WERI-Rb-1 (cell line): ENCODE measurements around the gene CIAO3.

Source experiments
- DNase-seq: peaks from one replicate; pipeline ENCODE4 v3.0.0-alpha.2; 2020
- H3K27ac ChIP-seq: fragments of 250-450 bp; sonication (Bioruptor Pico); 2 replicates; pipeline ENCODE4 v1.5.1; 2020; ENCODE audit warnings: mild to moderate bottlenecking, moderate library complexity
- H3K27me3 ChIP-seq: fragments of 250-450 bp; sonication (Bioruptor Pico); 2 replicates; pipeline ENCODE4 v1.5.1; 2021; ENCODE audit warnings: mild to moderate bottlenecking, low read depth, moderate library complexity; ENCODE audit not compliant: insufficient read depth, severe bottlenecking
- H3K36me3 ChIP-seq: fragments of 250-450 bp; sonication (Bioruptor Pico); 2 replicates; pipeline ENCODE4 v1.5.1; 2020; ENCODE audit warnings: mild to moderate bottlenecking, moderate library complexity
- H3K4me3 ChIP-seq: 2 replicates; pipeline ENCODE4 v1.5.1; 2011; ENCODE audit warnings: low read depth, mild to moderate bottlenecking, control low read depth, low read length
- H3K9me3 ChIP-seq: fragments of 250-450 bp; sonication (Bioruptor Pico); 2 replicates; pipeline ENCODE4 v1.5.1; 2021; ENCODE audit warnings: mild to moderate bottlenecking, moderate library complexity; ENCODE audit not compliant: severe bottlenecking
- TF ChIP-seq, protein P1 (sequence below): IDR thresholded peaks from 2 replicates; pipeline ENCODE4 v1.5.1; 2011; ENCODE audit warnings: low read depth, mild to moderate bottlenecking, control low read depth, inconsistent platforms, low read length

Gene CIAO3

DNA sequence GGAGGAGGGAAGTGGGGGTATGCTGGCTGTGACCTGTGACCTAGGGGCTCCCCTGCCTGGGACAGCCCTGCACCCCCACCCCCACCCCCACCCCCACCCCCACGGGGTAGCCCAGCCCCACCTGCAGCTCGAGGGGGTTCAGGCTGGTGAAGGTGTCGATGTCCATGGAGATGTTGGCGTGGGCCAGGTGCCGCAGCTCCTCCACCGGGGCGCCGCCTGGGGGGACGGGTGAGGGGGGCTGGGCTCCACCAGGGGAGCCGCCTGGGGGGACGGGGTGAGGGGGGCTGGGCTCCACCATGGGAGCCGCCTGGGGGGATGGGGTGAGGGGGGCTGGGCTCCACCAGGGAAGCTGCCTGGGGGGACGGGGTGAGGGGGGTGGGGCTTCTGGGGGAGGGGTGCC lies 29.6 kb upstream of the CIAO3 start:
- no peak for DNase-seq
- no peak overlapping the region for H3K27ac ChIP-seq
- H3K4me3 ChIP-seq: no peak overlapping the region
- no peaks in the 10 kb centered on the region for H3K36me3 ChIP-seq
- H3K9me3 ChIP-seq: no peaks in the 10 kb centered on the region
- TF ChIP-seq, protein P1, sequence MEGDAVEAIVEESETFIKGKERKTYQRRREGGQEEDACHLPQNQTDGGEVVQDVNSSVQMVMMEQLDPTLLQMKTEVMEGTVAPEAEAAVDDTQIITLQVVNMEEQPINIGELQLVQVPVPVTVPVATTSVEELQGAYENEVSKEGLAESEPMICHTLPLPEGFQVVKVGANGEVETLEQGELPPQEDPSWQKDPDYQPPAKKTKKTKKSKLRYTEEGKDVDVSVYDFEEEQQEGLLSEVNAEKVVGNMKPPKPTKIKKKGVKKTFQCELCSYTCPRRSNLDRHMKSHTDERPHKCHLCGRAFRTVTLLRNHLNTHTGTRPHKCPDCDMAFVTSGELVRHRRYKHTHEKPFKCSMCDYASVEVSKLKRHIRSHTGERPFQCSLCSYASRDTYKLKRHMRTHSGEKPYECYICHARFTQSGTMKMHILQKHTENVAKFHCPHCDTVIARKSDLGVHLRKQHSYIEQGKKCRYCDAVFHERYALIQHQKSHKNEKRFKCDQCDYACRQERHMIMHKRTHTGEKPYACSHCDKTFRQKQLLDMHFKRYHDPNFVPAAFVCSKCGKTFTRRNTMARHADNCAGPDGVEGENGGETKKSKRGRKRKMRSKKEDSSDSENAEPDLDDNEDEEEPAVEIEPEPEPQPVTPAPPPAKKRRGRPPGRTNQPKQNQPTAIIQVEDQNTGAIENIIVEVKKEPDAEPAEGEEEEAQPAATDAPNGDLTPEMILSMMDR: no peak
- no peaks in the 10 kb centered on the region for H3K27me3 ChIP-seq

DNA sequence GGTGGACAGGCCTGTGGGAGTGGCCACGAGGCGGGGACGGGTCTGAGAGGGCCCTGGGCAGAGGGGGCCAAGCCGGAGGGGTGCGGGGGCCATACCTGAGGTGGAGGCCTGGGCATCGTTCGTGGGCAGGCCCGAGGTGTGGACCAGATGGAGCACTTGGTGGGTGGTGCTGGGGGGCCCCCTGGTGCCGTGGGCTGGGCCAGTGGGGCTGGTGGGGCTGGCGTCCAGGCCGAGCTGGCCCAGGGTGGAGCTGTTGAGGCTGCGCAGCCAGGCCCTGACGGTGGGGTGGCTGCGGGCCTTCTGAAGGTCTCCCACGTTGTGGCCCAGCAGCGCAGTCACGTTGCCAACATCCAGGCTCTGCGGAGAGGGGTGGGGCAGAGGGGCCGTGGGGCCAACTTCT lies 29.1 kb upstream of the CIAO3 start:
- H3K4me3 ChIP-seq: no peak overlapping the region
- H3K9me3 ChIP-seq: no peaks in the 10 kb centered on the region

DNA sequence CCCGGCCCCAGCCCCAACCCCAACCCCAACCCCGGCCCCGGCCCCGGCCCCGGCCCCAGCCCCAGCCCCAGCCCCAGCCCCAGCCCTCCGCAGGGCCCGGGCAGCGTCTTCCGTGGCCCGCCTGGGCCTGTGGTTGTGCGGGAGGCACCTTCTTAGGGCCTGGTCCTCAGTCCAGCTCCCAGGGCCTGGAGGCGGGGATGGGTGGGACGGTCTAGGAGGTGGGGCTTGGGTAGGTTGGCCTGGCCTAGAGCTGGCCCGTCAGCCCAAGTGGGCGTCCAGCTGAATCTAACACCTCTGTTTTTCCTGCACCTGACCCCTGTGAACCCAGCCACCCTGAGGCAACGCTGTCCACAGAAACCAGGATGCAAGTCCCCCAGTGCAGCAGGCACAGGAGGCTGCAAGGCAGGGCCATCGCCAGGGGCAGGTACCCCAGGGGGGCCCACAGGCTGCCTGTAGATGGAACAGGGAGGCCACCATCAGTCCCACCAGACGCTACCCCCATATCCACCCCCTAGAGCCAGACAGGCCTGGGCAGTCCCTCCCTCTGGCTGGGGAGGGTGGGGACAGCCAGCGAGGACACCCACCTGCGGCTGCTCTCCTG lies 28.5 kb upstream of the CIAO3 start:
- Histone ChIP-seq H3K36me3 (no peaks in the 10 kb centered on the region), H3K27me3 (no peaks in the 10 kb centered on the region), H3K9me3 (no peaks in the 10 kb centered on the region), H3K27ac (no peak overlapping the region), H3K4me3 (no peak overlapping the region)
- TF ChIP-seq, protein P1: no peak
- DNase-seq: no peak

More for the DNA sequence above, 29.1 kb upstream of the CIAO3 start:
- Histone ChIP-seq H3K27ac (no peak overlapping the region), H3K27me3 (no peaks in the 10 kb centered on the region), H3K36me3 (no peaks in the 10 kb centered on the region)
- DNase-seq: no peak
- TF ChIP-seq, protein P1: 0 out of 2 replicates have a peak, but pooled peaks have one; percentile 6

DNA sequence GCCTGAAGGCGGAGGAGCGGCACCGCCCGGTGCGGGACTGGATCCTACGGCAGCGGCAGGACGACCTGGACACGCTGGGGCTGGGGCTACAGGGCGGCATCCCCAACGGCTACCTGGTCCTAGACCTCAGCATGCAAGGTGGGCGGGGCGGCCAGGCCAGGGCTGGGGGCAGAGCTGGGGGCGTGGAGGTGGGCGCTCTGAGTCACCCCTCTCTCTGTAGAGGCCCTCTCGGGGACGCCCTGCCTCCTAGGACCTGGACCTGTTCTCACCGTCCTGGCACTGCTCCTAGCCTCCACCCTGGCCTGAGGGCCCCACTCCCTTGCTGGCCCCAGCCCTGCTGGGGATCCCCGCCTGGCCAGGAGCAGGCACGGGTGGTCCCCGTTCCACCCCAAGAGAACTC lies 27.6 kb upstream of the CIAO3 start:
- Histone ChIP-seq H3K27ac (no peak overlapping the region), H3K36me3 (no peaks in the 10 kb centered on the region), H3K9me3 (no peaks in the 10 kb centered on the region), H3K4me3 (no peak overlapping the region), H3K27me3 (no peaks in the 10 kb centered on the region)
- DNase-seq: no peak
- TF ChIP-seq, protein P1: no peak

DNA sequence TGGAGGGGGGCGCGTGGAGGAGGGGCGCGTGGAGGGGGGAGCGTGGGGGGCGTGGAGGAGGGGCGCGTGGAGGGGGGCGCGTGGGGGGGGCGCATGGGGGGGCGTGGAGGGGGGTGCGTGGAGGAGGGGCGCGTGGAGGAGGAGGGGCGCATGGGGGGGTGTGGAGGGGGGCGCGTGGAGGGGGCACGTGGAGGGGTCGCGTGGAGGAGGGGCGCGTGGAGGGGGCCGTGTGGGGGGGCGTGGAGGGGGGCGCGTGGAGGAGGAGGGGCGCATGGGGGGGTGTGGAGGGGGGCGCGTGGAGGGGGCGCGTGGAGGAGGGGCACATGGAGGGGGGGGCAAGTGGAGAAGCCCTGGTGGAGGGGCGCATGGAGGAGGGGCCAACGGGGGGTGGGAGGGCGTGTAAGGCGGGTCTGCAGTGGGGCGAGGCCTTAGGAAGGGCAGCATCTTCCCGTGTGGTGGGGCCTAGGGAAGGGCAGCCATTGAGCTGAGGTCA lies 27.0 kb upstream of the CIAO3 start:
- no peak overlapping the region for H3K27ac ChIP-seq
- H3K36me3 ChIP-seq: no peaks in the 10 kb centered on the region
- TF ChIP-seq, protein P1: no peak
- H3K4me3 ChIP-seq: no peak overlapping the region
- H3K27me3 ChIP-seq: no peaks in the 10 kb centered on the region
- DNase-seq: no peak
- H3K9me3 ChIP-seq: no peaks in the 10 kb centered on the region
